G401 (cell line): Measurements from ENCODE around the gene ADCY1. TPM values are rescaled to one million over a fixed set of nuclear protein-coding genes. Genes with fewer than 3 reads are reported as not detected.

Experiments
- DNase-seq: peaks from one replicate; pipeline ENCODE4 v3.0.0-alpha.2; 2015; ENCODE audit warnings: low spot score
- in situ Hi-C: cut with HindIII; loops from 2 replicates; pipeline ENCODE4 v1.10.0; 2016; ENCODE audit warnings: low sequenced_read_pairs, mixed read lengths
- total RNA-seq: library from RNA; depleted of rRNA; stranded (reverse); fragments of >200 nt; shearing (Covaris generic); gene quantifications from 2 replicates; pipeline ENCODE4 v1.2.3, GENCODE V29; 2014

Gene ADCY1
- total RNA-seq, 1 experiment from 2014 or later, result 0.14 TPM

GRCh38 chr7:45610019-45610418 lies 35.9 kb downstream of the ADCY1 start:
- in situ Hi-C loops, result no loop called here
- DNase-seq, result no peak

GRCh38 chr7:45610660-45611299 lies 36.6 kb downstream of the ADCY1 start:
- DNase-seq, result no peak
- in situ Hi-C loops, result no loop called here

GRCh38 chr7:45617166-45617565 lies 43.0 kb downstream of the ADCY1 start:
- in situ Hi-C loops, result no loop called here
- no peak for DNase-seq

- in situ Hi-C loops, result no loop called here
Observed at GRCh38 chr7:45622058-45622457, 47.9 kb downstream of the ADCY1 start.

GRCh38 chr7:45623157-45623556 lies 49.0 kb downstream of the ADCY1 start:
- no peak for DNase-seq
- in situ Hi-C loops, result no loop called here

More at GRCh38 chr7:45622058-45622457, 47.9 kb downstream of the ADCY1 start:
- DNase-seq, result no peak

- DNase-seq, result no peak
- in situ Hi-C loops, result no loop called here
Observed at GRCh38 chr7:45623740-45624391, 49.7 kb downstream of the ADCY1 start.

GRCh38 chr7:45624392-45624760 lies 50.2 kb downstream of the ADCY1 start:
- in situ Hi-C loops, result no loop called here
- DNase-seq, result no peak

GRCh38 chr7:45625067-45625466 lies 50.9 kb downstream of the ADCY1 start:
- in situ Hi-C loops, result no loop called here
- DNase-seq, result no peak

GRCh38 chr7:45625714-45626440 lies 51.7 kb downstream of the ADCY1 start:
- no peak for DNase-seq
- in situ Hi-C loops, result no loop called here

- no peak for DNase-seq
- in situ Hi-C loops, result no loop called here
Observed at GRCh38 chr7:45626441-45627430, 52.6 kb downstream of the ADCY1 start.

GRCh38 chr7:45627691-45628456 lies 53.7 kb downstream of the ADCY1 start:
- in situ Hi-C loops, result no loop called here
- DNase-seq, result no peak

GRCh38 chr7:45631569-45631968 lies 57.4 kb downstream of the ADCY1 start:
- no peak for DNase-seq
- in situ Hi-C loops, result no loop called here

- in situ Hi-C loops, result no loop called here
- DNase-seq, result no peak
Observed at GRCh38 chr7:45636733-45637132, 62.6 kb downstream of the ADCY1 start.

- in situ Hi-C loops, result no loop called here
Observed at GRCh38 chr7:45638916-45639315, 64.7 kb downstream of the ADCY1 start.

GRCh38 chr7:45642044-45642443 lies 67.9 kb downstream of the ADCY1 start:
- DNase-seq, result no peak
- in situ Hi-C loops, result no loop called here

More at GRCh38 chr7:45638916-45639315, 64.7 kb downstream of the ADCY1 start:
- no peak for DNase-seq

GRCh38 chr7:45643630-45644029 lies 69.5 kb downstream of the ADCY1 start:
- DNase-seq, result no peak
- in situ Hi-C loops, result no loop called here

GRCh38 chr7:45644237-45644636 lies 70.1 kb downstream of the ADCY1 start:
- DNase-seq, result no peak
- in situ Hi-C loops, result no loop called here

- in situ Hi-C loops, result no loop called here
- DNase-seq, result no peak
Observed at GRCh38 chr7:45645141-45645969, 71.2 kb downstream of the ADCY1 start.
